Colon (tissue), 2 donors: Measurements from ENCODE around the gene MCRIP2.
"Not testable (repeated sequence)": the region's sequence is repeated elsewhere in the genome, so short reads cannot be mapped to it uniquely, and the experiment has no call there.

Experiments
- FAIRE-seq: peaks from 2 replicates; lab custom pipeline; 2012; peaks lifted over from hg19 to GRCh38; lab: Jason Lieb, UNC
- donor health status: control.
- donor health status: control.

MCRIP2 gene

DNA sequence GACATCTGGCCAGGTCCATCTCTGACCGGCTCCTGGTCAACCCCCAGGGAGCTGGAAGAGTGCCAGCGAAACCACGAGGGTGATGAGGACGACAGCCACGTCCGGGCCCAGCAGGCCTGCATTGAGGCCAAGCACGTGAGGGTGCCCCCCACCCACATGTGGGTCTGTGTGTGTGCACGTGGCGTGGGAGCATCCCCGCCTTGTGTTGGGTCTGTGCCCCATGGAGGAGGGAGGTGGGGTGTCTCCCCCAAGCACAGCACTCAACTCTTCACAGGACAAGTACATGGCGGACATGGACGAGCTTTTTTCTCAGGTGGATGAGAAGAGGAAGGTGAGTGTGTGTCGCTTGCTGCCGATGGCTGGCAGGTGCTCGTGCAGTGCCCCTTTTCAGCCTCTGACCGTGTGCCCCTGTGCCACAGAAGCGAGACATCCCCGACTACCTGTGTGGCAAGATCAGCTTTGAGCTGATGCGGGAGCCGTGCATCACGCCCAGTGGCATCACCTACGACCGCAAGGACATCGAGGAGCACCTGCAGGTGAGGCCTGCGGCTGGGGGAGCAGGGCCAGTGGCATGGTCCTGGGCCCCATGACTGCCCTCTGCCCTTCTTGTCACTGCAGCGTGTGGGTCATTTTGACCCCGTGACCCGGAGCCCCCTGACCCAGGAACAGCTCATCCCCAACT lies 40.3 kb downstream of the MCRIP2 start:
- no peak for FAIRE-seq

DNA sequence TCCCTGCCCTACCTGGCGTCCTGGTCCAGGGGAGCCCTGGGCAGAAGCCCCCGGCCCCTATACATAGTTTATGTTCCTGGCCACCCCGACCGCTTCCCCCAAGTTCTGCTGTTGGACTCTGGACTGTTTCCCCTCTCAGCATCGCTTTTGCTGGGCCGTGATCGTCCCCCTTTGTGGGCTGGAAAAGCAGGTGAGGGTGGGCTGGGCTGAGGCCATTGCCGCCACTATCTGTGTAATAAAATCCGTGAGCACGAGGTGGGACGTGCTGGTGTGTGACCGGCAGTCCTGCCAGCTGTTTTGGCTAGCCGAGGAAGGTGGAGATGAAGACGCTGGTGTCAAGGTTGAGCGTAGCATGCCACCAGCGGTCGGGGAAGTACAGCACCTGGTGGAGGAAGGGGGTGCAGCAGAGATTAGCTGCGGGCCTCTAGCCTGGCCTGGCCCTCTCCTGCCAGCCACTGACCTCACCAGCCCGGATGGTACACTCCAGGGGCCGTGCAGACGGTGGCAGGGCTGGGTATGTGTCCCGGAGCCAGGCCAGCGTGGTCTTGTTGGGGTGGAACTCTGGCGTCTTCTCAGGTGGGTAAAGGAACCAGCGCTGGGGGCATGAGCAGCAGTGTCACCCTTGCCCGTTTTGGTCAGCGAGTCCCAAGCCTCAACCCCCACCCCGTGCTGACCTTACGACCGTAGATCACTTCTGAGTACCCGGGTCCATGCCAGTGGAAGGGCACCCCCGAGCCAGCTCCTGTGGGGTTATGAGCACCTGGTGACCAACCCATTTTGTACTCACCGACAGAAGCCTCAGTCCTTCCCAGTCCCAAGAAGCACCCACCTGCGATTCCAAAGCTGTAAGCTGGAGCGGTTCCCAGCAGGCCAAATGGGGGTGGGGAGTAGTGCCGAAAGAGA lies 41.1 kb downstream of the MCRIP2 start:
- FAIRE-seq: no peak

DNA sequence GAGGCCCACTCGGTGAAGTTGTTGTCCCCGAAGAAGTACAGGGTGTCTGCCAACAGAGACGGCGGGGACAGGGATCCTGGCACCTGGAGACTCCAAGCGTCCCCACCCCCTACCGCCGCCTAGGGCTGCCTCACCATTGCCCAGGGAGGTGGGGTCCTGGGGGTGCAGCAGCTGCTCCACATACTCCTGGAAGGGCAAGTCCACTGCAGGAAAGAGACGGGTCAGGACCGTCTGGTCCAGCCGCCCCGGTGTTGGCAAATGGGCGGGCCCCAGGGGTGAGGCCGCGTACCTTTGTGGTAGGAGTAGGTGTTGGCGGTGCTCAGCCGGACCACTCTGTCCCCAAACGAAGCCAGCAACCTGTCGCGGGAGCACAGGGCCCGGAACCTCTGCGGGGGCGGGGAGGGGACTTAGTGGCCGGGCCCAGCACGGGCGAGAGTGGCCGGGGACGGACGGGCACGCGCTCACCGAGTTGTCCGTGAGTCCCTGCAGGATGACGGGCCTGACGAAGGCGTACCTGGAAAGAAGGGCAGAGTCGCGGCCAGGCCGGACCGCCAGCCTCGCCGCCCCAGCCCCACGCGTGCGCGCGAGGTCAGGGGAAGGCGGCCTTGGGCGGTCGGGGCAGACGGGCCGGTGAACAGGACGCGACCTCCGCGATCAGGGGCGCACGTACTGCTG lies 41.9 kb downstream of the MCRIP2 start:
- FAIRE-seq: no peak

DNA sequence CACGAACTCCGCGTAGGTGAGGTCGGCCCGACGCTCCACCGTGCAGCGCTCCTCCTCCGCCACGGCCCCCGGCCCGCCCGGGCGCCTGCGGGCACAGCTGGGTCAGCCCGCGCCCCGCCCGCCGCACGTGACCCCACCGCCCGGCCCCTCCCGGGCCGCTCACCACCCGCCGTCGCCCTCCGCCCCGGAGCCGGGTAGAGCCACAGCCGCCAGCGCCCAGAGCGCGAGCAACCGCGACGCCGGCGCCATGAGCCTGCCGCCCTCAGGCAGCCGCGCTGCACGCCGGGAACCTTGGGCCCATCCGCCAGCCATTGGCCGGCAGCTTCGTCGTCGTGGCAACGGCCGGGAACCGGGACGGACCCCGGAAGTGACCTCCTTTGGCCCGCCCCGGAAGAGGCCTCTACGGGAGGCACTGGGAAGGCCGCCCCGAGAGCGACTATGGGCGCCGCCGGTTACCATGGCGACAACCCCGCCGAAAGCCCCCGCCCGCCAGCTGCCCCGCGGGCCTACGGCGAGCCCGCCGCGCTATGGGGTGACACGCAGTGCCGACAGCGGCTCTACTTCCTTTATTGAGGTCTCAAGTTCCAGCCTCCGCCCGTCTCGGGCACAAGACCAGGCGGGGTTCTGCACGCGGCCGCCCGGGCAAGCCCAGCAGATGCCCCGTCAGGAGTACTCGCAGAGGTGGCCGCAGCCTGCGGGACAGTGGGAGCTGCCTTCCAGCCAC lies 42.6 kb downstream of the MCRIP2 start, which contains the start of gene JMJD8:
JMJD8 (minus strand) TSS at position 264 of the 724 bp plus-strand sequence; CDS start at position 249, 15 bp downstream.
- FAIRE-seq: no peak

DNA sequence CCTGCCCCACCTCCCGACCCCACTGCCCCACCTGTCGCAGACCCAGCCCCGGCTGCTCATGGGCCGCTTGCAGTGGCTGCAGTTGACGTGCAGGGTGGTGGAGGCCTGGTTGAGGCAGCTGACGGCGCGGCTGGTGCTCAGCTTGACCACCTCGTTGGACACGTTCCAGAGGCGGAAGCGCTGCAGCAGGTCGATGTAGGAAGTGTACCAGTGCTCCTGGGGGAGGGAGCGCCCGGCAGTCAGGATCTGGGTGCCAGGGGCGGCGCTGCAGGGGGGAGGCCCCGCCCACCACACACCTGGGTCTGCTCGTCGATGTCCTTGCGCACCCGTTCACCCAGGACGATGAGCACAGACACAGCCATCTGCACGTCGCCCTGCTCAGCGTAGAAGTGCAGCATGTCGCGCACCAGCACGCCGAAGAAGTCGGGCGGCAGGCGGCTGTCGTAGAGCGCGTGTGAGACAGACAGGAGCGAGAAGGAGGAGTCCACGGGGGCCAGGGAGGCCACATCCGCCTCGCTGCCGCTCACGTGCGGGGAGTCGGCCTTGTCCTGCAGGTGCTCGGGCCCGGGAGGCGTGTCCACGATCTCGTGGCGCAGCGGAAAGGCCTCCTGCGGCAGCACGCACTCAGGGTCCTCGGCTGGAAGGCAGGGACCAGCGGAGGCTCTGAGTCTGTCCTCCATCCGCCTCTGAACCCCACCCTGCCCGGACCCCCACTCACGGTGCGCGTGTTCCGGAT lies 43.5 kb downstream of the MCRIP2 start:
- FAIRE-seq: no peak

DNA sequence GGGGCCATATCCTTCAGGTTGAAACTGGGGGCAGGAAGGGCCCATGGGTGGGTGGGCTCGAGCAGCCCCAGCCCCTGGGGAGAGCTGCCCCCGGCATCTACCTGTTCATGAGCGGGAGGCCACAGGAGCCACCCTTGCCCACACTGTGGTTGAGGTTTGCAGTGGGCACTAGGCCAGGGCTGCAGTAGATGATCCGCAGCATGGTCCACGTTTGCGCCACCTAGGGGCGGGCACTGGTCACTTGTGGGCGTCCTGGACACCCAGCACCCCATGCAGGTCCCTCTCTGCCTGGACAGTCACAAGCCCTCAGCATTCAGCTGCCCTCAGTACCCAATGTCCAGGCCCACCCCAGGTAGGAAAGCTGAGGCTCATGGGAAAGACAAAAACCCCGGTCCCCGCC lies 44.3 kb downstream of the MCRIP2 start:
- FAIRE-seq: no peak

DNA sequence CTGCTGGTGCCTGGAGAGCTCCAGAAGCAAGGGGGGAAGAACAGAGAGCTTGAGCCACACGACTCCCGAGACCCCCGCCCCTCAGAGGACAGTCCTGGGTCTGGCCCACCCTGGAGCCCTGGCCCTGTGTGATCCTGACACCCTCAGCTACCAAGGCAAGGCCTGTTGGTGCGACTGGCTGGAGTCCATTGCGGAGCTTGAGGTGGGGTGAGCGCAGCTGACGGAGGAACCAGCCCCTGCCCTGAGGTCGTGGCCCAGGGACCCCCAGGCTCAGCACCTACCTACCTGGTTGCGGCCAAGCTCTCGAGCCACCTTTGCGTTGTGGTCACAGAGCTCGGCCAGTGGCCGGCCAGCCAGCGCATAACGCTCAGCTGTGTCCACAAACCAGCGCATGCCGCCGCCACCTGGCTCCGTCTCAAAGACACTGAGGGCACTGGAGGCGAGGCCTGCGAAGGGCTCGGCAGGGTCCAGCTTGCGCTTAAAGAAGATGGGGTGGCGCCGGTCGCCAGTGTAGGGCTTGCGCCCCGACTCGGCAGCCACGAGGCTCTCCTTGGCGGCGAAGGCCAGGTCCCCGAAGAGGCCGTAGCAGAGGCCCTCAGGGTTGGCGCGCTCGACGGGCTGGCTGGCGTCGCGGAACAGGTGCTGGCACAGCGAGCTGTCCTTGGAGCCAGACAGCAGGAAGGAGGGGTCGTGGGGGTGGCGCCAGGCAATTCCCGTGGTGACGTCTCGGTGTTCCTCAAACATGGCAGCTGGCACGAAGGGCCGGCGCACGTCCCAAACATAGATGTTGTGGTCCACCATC lies 45.0 kb downstream of the MCRIP2 start:
- FAIRE-seq: no peak

DNA sequence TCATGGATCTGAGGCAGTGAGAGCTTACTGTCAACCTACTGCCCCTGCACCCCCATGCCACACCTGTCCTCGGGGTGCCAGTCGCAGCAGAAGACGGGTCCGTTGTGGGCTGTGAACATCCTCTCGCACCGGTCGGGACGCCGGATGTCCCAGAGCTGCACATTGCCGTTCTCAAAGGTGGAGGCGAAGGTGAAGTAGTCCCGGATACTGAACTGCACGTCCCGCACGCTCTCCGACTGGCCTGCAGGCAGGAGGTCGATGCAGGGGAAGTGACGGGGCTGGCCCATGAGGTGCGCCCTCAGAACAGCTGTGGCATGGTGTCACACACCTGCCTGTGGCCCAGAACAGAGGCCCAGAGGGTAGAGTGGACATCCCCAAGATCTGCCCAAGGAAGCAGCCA lies 45.9 kb downstream of the MCRIP2 start:
- FAIRE-seq: no peak

DNA sequence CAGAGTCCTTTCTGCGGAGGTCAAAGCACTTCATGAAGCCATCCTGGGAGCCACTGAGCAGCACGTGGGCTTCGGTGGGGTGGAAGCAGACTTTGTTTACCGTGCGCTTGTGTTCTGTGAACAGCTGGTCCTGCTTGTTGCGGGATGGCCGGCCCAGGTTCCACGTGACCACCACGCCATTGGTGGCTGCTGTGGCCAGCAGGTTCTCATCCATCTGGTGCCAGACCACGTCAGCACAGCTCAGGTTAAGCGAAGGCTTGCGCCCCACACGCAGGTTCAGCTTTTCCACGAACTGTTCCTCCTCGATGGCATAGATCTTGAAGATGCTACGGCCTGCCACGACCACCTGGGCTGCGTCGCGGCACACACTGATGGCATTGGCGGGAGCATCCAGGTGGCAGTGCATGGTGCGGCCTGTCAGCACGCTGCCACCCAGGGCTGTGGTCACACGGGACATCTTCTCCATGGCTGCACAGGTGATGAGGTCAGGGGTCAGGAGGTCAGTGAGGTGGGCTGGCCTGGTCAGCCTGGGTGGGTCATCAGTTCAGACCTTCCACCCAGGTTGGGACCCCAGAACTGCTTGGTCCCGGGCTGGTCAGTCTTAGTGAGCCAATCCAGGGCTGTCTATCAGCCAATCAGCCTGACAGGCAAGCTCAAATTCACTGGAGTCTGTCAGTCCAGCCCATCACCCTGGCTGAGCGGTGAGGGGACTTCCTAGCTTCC lies 47.7 kb downstream of the MCRIP2 start:
- FAIRE-seq: no peak

DNA sequence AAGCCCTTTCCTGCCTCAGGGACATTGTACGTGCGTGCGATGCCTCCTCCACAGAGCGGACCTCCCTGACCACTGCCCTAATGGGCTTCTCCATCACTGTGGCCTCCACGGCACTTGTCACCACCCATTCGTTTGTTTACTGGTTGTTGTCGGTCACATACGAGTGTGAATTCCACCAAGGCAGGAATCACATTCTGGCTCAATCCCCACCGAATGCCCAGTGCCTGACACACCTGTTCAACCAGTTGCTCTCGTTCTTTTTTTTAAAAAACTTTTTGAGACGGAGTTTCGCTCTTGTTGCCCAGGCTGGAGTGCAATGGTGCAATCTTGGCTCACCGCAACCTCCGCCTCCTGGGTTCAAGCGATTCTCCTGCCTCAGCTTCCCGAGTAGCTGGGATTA lies 49.6 kb downstream of the MCRIP2 start:
- not testable (repeated sequence) for FAIRE-seq

DNA sequence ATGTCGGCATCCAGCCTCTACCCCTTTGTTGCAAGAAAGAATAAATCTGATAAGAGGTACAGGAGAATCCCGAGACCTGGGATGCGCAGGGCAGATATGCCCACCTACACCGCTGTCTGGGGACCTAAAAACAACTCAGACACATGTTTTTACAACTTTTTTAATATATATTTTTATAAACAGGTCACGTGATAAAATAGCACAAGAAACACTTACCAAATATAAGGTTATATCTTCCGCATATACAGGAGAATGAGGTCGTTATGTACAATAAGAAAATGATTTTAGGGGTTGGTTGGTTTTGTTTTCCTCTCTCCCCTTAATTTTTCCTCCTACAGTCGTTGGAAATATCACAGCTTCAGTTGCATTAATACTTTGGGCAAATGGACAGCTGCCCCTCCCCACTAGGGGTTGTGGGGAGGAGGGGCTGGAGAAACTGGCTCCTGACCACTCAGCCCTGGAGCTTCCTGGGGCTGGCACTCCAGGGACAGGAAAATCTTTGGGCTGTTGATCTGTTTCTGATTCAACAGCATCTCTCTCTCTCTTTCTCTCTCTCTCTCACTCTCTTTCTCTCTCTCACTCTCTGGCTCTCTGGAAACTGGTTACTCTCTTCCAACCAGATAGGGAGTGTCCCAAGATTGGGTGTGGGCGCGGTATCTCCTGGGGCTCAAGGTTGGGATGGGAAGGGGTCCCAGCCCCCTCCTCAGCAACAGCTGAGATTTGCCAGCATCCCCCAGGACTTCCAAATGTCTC lies 50.9 kb downstream of the MCRIP2 start:
- FAIRE-seq: no peak

DNA sequence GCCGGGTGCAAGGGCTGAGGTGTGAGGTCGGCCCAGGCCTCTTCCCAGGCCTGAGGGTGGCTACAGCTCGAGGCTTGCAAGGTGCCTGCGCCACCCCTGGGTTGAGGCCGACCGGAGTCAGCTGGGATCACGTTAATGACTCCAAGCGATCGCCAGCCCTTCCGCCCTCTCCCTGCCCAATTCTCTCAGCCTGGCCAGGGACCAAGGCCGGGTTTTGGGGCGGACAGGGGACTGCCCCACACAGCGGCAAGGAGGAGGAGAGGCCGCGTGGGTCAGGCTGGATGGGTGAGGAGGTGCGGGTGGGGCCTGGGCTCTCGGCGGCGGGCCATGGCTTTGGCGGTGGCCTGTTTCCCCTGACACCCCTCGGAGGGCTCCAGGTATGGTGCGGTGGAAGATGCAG lies 51.7 kb downstream of the MCRIP2 start:
- no peak for FAIRE-seq

DNA sequence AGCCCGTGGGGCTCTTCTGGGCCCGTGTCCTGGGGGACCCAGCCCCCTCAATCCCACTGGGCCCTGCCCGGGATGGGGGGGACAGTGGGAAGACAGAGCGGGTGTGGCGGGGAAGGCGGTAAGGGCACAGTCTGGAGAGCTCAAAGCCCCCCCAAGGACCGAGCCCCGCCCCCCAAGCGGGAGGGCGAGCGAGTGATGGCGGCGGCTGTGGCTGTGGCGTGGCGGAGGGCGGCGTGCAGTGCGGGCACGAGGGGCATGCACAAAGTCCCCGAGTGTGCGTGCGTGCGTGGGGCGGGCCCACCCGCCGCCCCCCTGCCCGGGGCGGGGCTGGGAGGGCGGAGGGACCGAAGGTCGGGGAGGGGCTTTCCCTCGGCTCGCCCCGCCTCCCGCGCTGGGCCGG lies 52.1 kb downstream of the MCRIP2 start:
- no peak for FAIRE-seq

DNA sequence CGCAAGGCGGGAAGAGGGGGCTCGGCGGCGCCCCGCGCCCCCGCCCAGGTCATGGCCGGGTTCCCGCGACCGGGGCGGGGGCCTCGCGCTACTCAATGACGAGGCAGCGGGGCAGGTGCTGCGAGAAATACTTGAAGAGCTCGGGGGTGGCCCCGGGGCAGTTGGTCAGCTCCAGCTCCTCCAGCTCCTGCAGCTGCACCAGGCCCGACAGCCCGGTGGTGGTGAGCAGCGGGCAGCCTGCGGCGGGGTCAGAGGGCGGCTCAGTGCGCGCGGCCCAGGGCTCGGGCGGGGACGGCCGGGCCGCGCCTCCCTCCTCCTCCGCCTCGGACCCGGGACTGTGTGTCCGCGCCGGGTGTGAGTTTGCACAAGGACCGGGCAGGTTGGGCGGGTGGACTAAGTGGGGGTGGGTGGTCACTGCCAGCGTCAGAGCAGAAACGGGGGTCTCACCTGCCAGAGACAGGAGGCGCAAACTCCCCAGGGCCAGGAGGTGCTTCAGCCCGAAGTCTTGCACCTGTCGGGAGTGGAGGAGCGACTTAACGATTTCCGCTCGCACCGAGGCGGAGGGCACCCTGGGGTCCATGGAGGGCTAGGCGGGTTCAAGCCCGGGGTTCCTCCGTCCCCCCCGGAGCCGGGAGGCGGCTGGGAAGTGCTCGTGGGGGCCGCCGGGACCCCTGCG lies 52.7 kb downstream of the MCRIP2 start:
- no peak for FAIRE-seq

DNA sequence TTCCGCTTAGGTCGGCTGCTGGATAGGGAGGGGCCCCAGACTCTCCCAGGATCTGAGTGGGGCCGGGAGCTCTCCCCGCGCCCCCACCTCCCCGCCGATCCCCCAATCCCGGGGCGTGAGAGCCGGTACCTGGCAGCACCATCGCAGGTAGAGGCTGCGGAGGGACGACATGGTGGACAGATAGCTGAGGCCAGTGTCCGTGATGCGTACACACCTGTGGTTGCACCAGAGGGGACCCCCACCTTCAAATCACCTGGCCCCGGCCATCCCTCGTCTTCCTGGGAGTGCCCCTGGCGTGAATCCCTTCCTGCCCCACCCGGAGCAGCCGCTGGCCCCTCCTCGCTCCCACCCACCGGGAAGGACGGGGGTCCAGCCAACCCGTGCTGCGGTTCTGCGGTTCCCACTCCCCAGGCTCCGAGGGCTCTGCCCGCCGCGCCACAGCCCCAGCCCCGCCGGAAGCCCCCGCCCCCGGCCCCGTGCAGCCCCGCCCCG lies 53.3 kb downstream of the MCRIP2 start:
- FAIRE-seq: no peak

DNA sequence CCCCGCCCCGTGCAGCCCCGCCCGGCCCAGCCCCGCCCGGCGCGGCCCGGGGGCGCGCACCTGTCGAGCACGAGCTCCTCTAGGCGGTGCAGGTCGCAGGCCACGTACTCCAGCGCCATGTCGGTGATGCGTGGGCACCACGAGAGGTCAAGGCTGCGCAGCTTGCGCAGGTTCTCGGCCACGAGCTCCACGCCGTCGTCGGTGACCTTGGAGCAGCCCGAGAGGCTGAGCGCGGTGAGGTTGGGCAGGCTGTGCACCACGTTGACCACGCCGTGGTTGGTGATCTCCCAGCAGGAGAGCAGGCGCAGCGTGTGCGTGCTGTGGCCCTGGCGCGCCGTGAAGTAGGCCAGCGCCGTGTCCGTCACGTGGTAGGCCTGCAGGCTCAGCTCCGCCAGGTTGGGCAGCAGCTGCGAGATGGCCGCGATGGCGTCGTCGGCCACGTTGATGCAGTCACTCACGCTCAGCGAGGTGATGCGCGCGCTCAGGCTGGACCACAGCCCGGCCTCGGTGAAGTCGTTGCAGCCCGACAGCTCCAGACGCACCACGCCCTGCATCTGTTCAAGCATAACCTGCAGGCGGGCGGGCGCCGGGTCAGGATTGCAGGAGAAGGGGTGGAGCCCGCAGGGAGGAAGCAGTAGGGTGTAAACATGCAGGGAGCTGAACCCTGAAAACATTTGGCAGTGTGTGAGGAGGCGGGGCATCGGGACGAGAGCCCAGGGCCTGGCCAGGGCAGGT lies 53.9 kb downstream of the MCRIP2 start:
- no peak for FAIRE-seq
